IMR-90 (cell line): ENCODE measurements around the gene ANK3.

Source experiments
- CEBPB ChIP-seq: IDR thresholded peaks from 2 replicates; pipeline ENCODE4 v1.6.1; 2012; ENCODE audit warnings: low read depth, low read length, improper control_type of control experiment
- MAFK ChIP-seq: IDR thresholded peaks from 2 replicates; pipeline ENCODE4 v1.6.1; 2012; ENCODE audit warnings: low read depth, low read length, improper control_type of control experiment
- POLR2A ChIP-seq: IDR thresholded peaks from 2 replicates; pipeline ENCODE4 v1.6.1; 2012; ENCODE audit warnings: mild to moderate bottlenecking, low read depth, low read length
- RFX5 ChIP-seq: IDR thresholded peaks from 2 replicates; pipeline ENCODE4 v1.8.0; 2012; ENCODE audit warnings: low read depth, mild to moderate bottlenecking, low read length, moderate library complexity
- TF ChIP-seq, protein P1 (sequence below): conservative IDR thresholded peaks from 2 replicates; pipeline ENCODE4 v1.5.1; 2012; ENCODE audit warnings: mild to moderate bottlenecking, low read depth, low read length, improper control_type of control experiment
- TF ChIP-seq, protein P2 (sequence below): fragments of 150-350 bp; IDR thresholded peaks from 2 replicates; pipeline ENCODE4 v1.6.1; 2017; ENCODE audit warnings: mild to moderate bottlenecking, antibody characterized with exemption, low read length, low read depth

DNA sequence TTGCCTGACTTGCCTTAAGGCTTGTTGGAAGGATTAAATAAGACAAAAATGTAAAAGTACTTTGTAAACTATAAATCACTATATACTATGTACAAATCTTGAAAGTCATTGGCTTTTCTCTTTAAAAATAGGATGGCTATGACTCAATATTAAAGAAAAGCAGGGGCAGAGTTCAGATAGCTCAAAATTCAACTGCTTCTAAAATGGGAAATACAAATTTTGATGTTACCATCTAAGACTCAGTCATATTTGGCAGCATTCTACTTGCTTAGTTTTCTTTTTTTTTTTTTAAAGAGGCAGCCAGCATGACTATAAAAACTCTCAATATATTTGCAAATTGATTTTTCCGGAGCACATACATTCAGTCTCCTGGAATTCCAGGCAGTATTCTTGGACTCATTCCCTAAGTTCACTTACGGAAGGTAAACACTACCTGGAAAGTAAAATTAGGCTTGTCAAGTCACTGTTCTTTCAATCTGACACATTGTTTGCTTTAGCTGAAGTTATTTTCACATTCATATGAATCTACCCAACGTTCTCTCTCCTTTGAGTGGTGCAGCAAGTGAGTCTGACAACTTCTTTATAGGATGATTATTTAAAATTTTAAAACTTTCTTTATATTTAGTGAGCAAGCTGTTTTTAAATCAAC is 349.5 kb downstream of the ANK3 start:
- TF ChIP-seq RFX5: no peak
- TF ChIP-seq, protein P1, sequence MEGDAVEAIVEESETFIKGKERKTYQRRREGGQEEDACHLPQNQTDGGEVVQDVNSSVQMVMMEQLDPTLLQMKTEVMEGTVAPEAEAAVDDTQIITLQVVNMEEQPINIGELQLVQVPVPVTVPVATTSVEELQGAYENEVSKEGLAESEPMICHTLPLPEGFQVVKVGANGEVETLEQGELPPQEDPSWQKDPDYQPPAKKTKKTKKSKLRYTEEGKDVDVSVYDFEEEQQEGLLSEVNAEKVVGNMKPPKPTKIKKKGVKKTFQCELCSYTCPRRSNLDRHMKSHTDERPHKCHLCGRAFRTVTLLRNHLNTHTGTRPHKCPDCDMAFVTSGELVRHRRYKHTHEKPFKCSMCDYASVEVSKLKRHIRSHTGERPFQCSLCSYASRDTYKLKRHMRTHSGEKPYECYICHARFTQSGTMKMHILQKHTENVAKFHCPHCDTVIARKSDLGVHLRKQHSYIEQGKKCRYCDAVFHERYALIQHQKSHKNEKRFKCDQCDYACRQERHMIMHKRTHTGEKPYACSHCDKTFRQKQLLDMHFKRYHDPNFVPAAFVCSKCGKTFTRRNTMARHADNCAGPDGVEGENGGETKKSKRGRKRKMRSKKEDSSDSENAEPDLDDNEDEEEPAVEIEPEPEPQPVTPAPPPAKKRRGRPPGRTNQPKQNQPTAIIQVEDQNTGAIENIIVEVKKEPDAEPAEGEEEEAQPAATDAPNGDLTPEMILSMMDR: no peak
- no peak for TF ChIP-seq POLR2A
- no peak for TF ChIP-seq CEBPB
- TF ChIP-seq, protein P2, sequence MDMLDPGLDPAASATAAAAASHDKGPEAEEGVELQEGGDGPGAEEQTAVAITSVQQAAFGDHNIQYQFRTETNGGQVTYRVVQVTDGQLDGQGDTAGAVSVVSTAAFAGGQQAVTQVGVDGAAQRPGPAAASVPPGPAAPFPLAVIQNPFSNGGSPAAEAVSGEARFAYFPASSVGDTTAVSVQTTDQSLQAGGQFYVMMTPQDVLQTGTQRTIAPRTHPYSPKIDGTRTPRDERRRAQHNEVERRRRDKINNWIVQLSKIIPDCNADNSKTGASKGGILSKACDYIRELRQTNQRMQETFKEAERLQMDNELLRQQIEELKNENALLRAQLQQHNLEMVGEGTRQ: no peak
- TF ChIP-seq MAFK: no peak
